GM10847 (cell line): ENCODE measurements around the gene MRPS25.

Experiments
- POLR2A ChIP-seq: IDR thresholded peaks from 2 replicates; pipeline ENCODE4 v1.6.1; 2011; ENCODE audit not compliant: insufficient read length; ENCODE audit errors: extremely low read depth

MRPS25 gene

GRCh38 chr3:15091575-15091974 lies 26.5 kb upstream of the MRPS25 start:
- TF ChIP-seq POLR2A: no peak

- no peak for TF ChIP-seq POLR2A
Measured at GRCh38 chr3:15089201-15089600, 24.1 kb upstream of the MRPS25 start.

- TF ChIP-seq POLR2A: no peak
Measured at GRCh38 chr3:15086699-15087098, 21.6 kb upstream of the MRPS25 start.

GRCh38 chr3:15086263-15086662 lies 21.1 kb upstream of the MRPS25 start:
- no peak for TF ChIP-seq POLR2A

- TF ChIP-seq POLR2A: no peak
Measured at GRCh38 chr3:15083252-15083651, 18.1 kb upstream of the MRPS25 start.

- TF ChIP-seq POLR2A: no peak
Measured at GRCh38 chr3:15081960-15082664, 17.0 kb upstream of the MRPS25 start.

- no peak for TF ChIP-seq POLR2A
Measured at GRCh38 chr3:15079091-15079490, 14.0 kb upstream of the MRPS25 start.

- TF ChIP-seq POLR2A: no peak
Measured at GRCh38 chr3:15074500-15074899, 9.4 kb upstream of the MRPS25 start.

- no peak for TF ChIP-seq POLR2A
Measured at GRCh38 chr3:15071699-15072098, 6.6 kb upstream of the MRPS25 start.

GRCh38 chr3:15069441-15069840 lies 4.3 kb upstream of the MRPS25 start:
- TF ChIP-seq POLR2A: no peak

GRCh38 chr3:15066467-15066866 lies 1.4 kb upstream of the MRPS25 start:
- TF ChIP-seq POLR2A: no peak

- no peak for TF ChIP-seq POLR2A
Measured at GRCh38 chr3:15065550-15066007, 464 bp upstream of the MRPS25 start.

GRCh38 chr3:15064299-15064834 lies 748 bp downstream of the MRPS25 start:
- no peak for TF ChIP-seq POLR2A

- no peak for TF ChIP-seq POLR2A
Measured at GRCh38 chr3:15063656-15064286, 1.3 kb downstream of the MRPS25 start.

- TF ChIP-seq POLR2A: no peak
Measured at GRCh38 chr3:15063238-15063637, 1.9 kb downstream of the MRPS25 start.

GRCh38 chr3:15060029-15060428 lies 5.1 kb downstream of the MRPS25 start:
- no peak for TF ChIP-seq POLR2A
